Activated B cell treated with CpG ODN at 0.5 μM for 24 hours (primary cell): ENCODE results near the gene PWP2. TPM values are rescaled to one million over a fixed set of nuclear protein-coding genes. Genes with fewer than 3 reads are reported as not detected.
"Not testable (repeated sequence)": the region's sequence is repeated elsewhere in the genome, so short reads cannot be mapped to it uniquely, and the experiment has no call there.

Source experiments
- ATAC-seq: fragments of 200-7000 bp; cut with Tn5 transposase; one replicate; pipeline ENCODE4 v1.10.0; 2021; ENCODE audit warnings: low read depth, mild to moderate bottlenecking, moderate library complexity
- CTCF ChIA-PET: fragments of 350-600 bp; sonication (Branson Sonifier 250); formaldehyde crosslinking; loops from one replicate; lab custom pipeline; 2021; ENCODE audit warnings: antibody characterized with exemption; lab: Charles Lee
- POLR2A ChIA-PET: fragments of 350-600 bp; sonication (Branson Sonifier 250); formaldehyde crosslinking; loops from one replicate; lab custom pipeline; 2021; ENCODE audit warnings: antibody characterized with exemption; lab: Charles Lee
- DNase-seq: peaks from one replicate; pipeline ENCODE4 v3.0.0; 2022
- H3K27ac Mint-ChIP-seq: one replicate; pipeline ENCODE4 v1.8.0; 2020; ENCODE audit warnings: mixed read lengths
- H3K27me3 Mint-ChIP-seq: one replicate; pipeline ENCODE4 v1.8.0; 2021; ENCODE audit warnings: mixed read lengths
- H3K36me3 Mint-ChIP-seq: one replicate; pipeline ENCODE4 v1.8.0; 2021; ENCODE audit warnings: low read depth, mixed read lengths
- H3K4me1 Mint-ChIP-seq: one replicate; pipeline ENCODE4 v1.8.0; 2021; ENCODE audit warnings: mixed read lengths
- H3K4me3 Mint-ChIP-seq: one replicate; pipeline ENCODE4 v1.8.0; 2020; ENCODE audit warnings: mild to moderate bottlenecking, mixed read lengths
- H3K9me3 Mint-ChIP-seq: one replicate; pipeline ENCODE4 v1.8.0; 2020; ENCODE audit warnings: mixed read lengths
- intact Hi-C: fragments of 100-400 bp; cut with micrococcal nuclease; formaldehyde crosslinking; loops from one replicate; pipeline ENCODE4 v1.15.1; 2024
- total RNA-seq: library from RNA; stranded (reverse); gene quantifications from 2 replicates; pipeline ENCODE4 v1.2.3, GENCODE V29; 2022

PWP2 gene
- total RNA-seq, 1 donor from 2014 or later: 11.8 TPM

- H3K27me3 Mint-ChIP-seq, H3K4me1 Mint-ChIP-seq, H3K27ac Mint-ChIP-seq, POLR2A ChIA-PET, H3K9me3 Mint-ChIP-seq, H3K36me3 Mint-ChIP-seq, H3K4me3 Mint-ChIP-seq, CTCF ChIA-PET, intact Hi-C loops, DNase-seq, ATAC-seq: not testable (repeated sequence)
Observed at GRCh38 chr21:44122131-44122530, 14.9 kb downstream of the PWP2 start.

GRCh38 chr21:44127827-44128226 is 20.6 kb downstream of the PWP2 start:
- H3K4me3 Mint-ChIP-seq, H3K27me3 Mint-ChIP-seq, DNase-seq, H3K9me3 Mint-ChIP-seq, H3K4me1 Mint-ChIP-seq, POLR2A ChIA-PET, CTCF ChIA-PET, H3K36me3 Mint-ChIP-seq, H3K27ac Mint-ChIP-seq, intact Hi-C loops, ATAC-seq: not testable (repeated sequence)

- intact Hi-C loops, H3K4me1 Mint-ChIP-seq: not testable (repeated sequence)
Observed at GRCh38 chr21:44133715-44134057, 26.5 kb downstream of the PWP2 start.

GRCh38 chr21:44134732-44135131 is 27.5 kb downstream of the PWP2 start:
- CTCF ChIA-PET, H3K4me3 Mint-ChIP-seq: not testable (repeated sequence)

More at GRCh38 chr21:44133715-44134057, 26.5 kb downstream of the PWP2 start:
- POLR2A ChIA-PET, H3K36me3 Mint-ChIP-seq, H3K27me3 Mint-ChIP-seq, H3K4me3 Mint-ChIP-seq, H3K27ac Mint-ChIP-seq, H3K9me3 Mint-ChIP-seq, DNase-seq, CTCF ChIA-PET, ATAC-seq: not testable (repeated sequence)

GRCh38 chr21:44138039-44138438 is 30.8 kb downstream of the PWP2 start:
- H3K27me3 Mint-ChIP-seq, POLR2A ChIA-PET, H3K36me3 Mint-ChIP-seq, CTCF ChIA-PET, intact Hi-C loops, H3K27ac Mint-ChIP-seq, H3K4me3 Mint-ChIP-seq, H3K4me1 Mint-ChIP-seq, DNase-seq, H3K9me3 Mint-ChIP-seq: not testable (repeated sequence)
- ATAC-seq: peak; percentile 56

More at GRCh38 chr21:44134732-44135131, 27.5 kb downstream of the PWP2 start:
- DNase-seq, intact Hi-C loops, ATAC-seq, POLR2A ChIA-PET, H3K27me3 Mint-ChIP-seq, H3K4me1 Mint-ChIP-seq, H3K27ac Mint-ChIP-seq, H3K9me3 Mint-ChIP-seq, H3K36me3 Mint-ChIP-seq: not testable (repeated sequence)

- DNase-seq: peak; percentile 4
- H3K36me3 Mint-ChIP-seq, H3K4me1 Mint-ChIP-seq, H3K27ac Mint-ChIP-seq, POLR2A ChIA-PET, H3K27me3 Mint-ChIP-seq, intact Hi-C loops, H3K4me3 Mint-ChIP-seq, H3K9me3 Mint-ChIP-seq, ATAC-seq, CTCF ChIA-PET: not testable (repeated sequence)
Observed at GRCh38 chr21:44139787-44140551, 32.8 kb downstream of the PWP2 start.

GRCh38 chr21:44140552-44140932 is 33.3 kb downstream of the PWP2 start:
- H3K9me3 Mint-ChIP-seq, H3K4me1 Mint-ChIP-seq, H3K27ac Mint-ChIP-seq, CTCF ChIA-PET, ATAC-seq, POLR2A ChIA-PET, H3K4me3 Mint-ChIP-seq, intact Hi-C loops, H3K36me3 Mint-ChIP-seq, H3K27me3 Mint-ChIP-seq, DNase-seq: not testable (repeated sequence)

- ATAC-seq, H3K36me3 Mint-ChIP-seq, H3K27ac Mint-ChIP-seq, H3K4me3 Mint-ChIP-seq, intact Hi-C loops, H3K4me1 Mint-ChIP-seq, H3K9me3 Mint-ChIP-seq, H3K27me3 Mint-ChIP-seq, POLR2A ChIA-PET, DNase-seq, CTCF ChIA-PET: not testable (repeated sequence)
Observed at GRCh38 chr21:44142470-44142869, 35.3 kb downstream of the PWP2 start.

GRCh38 chr21:44143380-44143779 is 36.2 kb downstream of the PWP2 start:
- H3K27ac Mint-ChIP-seq, H3K27me3 Mint-ChIP-seq, H3K4me3 Mint-ChIP-seq, H3K9me3 Mint-ChIP-seq, H3K4me1 Mint-ChIP-seq, H3K36me3 Mint-ChIP-seq, intact Hi-C loops, CTCF ChIA-PET, DNase-seq, POLR2A ChIA-PET: not testable (repeated sequence)
- ATAC-seq: peak; percentile 67

GRCh38 chr21:44143996-44144395 is 36.8 kb downstream of the PWP2 start:
- CTCF ChIA-PET, H3K36me3 Mint-ChIP-seq, POLR2A ChIA-PET, H3K27me3 Mint-ChIP-seq, H3K27ac Mint-ChIP-seq, DNase-seq, H3K9me3 Mint-ChIP-seq, H3K4me3 Mint-ChIP-seq, H3K4me1 Mint-ChIP-seq, intact Hi-C loops: not testable (repeated sequence)
- peak; percentile 15 for ATAC-seq

- H3K4me1 Mint-ChIP-seq, CTCF ChIA-PET, H3K27me3 Mint-ChIP-seq, H3K4me3 Mint-ChIP-seq, DNase-seq, intact Hi-C loops, POLR2A ChIA-PET, H3K27ac Mint-ChIP-seq, H3K9me3 Mint-ChIP-seq, H3K36me3 Mint-ChIP-seq: not testable (repeated sequence)
- peak; percentile 30 for ATAC-seq
Observed at GRCh38 chr21:44144784-44145602, 37.8 kb downstream of the PWP2 start.

- H3K4me1 Mint-ChIP-seq, DNase-seq, H3K4me3 Mint-ChIP-seq, POLR2A ChIA-PET, H3K27me3 Mint-ChIP-seq, CTCF ChIA-PET, H3K9me3 Mint-ChIP-seq, H3K36me3 Mint-ChIP-seq, H3K27ac Mint-ChIP-seq, intact Hi-C loops: not testable (repeated sequence)
- peak; percentile 48 for ATAC-seq
Observed at GRCh38 chr21:44145616-44146015, 38.4 kb downstream of the PWP2 start.
